Trophoblast cell (in vitro differentiated cells and primary cell): Measurements from ENCODE around the gene ALOX15B.
A peak's percentile ranks its signal among the peaks of the same experiment; 100 is the strongest.
"Not testable (repeated sequence)": the region's sequence is repeated elsewhere in the genome, so short reads cannot be mapped to it uniquely, and the experiment has no call there.

Source experiments
- DNase-seq, 2 donors: peaks; one replicate each; pipeline ENCODE4 v3.0.0-alpha.2; 2016
- H2AFZ ChIP-seq: 2 replicates; pipeline ENCODE4 v1.6.1; 2013; ENCODE audit warnings: low read length, moderate library complexity, mild to moderate bottlenecking; ENCODE audit not compliant: insufficient read depth, poor library complexity
- H2AK5ac ChIP-seq: 2 replicates; pipeline ENCODE4 v1.6.1; 2013; ENCODE audit warnings: mild to moderate bottlenecking, low read length
- H2BK120ac ChIP-seq: 2 replicates; pipeline ENCODE4 v1.6.1; 2013; ENCODE audit warnings: low read length, mild to moderate bottlenecking, moderate library complexity; ENCODE audit not compliant: insufficient read depth, poor library complexity
- H2BK12ac ChIP-seq: 2 replicates; pipeline ENCODE4 v1.6.1; 2013; ENCODE audit warnings: mild to moderate bottlenecking, low read length, moderate library complexity
- H2BK5ac ChIP-seq: 2 replicates; pipeline ENCODE4 v1.6.1; 2013; ENCODE audit warnings: low read length, low read depth, moderate library complexity, mild to moderate bottlenecking; ENCODE audit not compliant: poor library complexity
- H3K14ac ChIP-seq: 2 replicates; pipeline ENCODE4 v1.6.1; 2013; ENCODE audit warnings: mild to moderate bottlenecking, low read length
- H3K18ac ChIP-seq: 2 replicates; pipeline ENCODE4 v1.6.1; 2013; ENCODE audit warnings: mild to moderate bottlenecking, low read length
- H3K23ac ChIP-seq: 2 replicates; pipeline ENCODE4 v1.6.1; 2013; ENCODE audit warnings: low read length
- H3K27ac ChIP-seq: 2 replicates; pipeline ENCODE4 v1.5.1; 2013; ENCODE audit warnings: low read depth, mild to moderate bottlenecking, inconsistent platforms, low read length, moderate library complexity
- H3K27me3 ChIP-seq: 2 replicates; pipeline ENCODE4 v1.6.1; 2013; ENCODE audit warnings: inconsistent platforms, mild to moderate bottlenecking, low read length, moderate library complexity; ENCODE audit not compliant: insufficient read depth
- H3K36me3 ChIP-seq, 2 experiments: 1 replicate in 1 of 2; 2 replicates in 1 of 2; pipeline ENCODE4 v1.6.1; 2013; ENCODE audit warnings: low read length in 2 of 2, mild to moderate bottlenecking in 2 of 2, moderate library complexity in 1 of 2; ENCODE audit not compliant: insufficient read depth in 2 of 2, control insufficient read depth in 1 of 2
- H3K4ac ChIP-seq: 2 replicates; pipeline ENCODE4 v1.6.1; 2013; ENCODE audit warnings: low read depth, mild to moderate bottlenecking, low read length, moderate library complexity
- H3K4me1 ChIP-seq, 2 experiments: 1 replicate in 1 of 2; 2 replicates in 1 of 2; pipeline ENCODE4 v1.6.1; 2013; ENCODE audit warnings: low read length in 2 of 2, mild to moderate bottlenecking in 2 of 2, moderate library complexity in 1 of 2; ENCODE audit not compliant: insufficient read depth in 2 of 2, control insufficient read depth in 1 of 2
- H3K4me2 ChIP-seq: 2 replicates; pipeline ENCODE4 v1.6.1; 2013; ENCODE audit warnings: inconsistent platforms, mild to moderate bottlenecking, low read length, moderate library complexity
- H3K4me3 ChIP-seq: 2 replicates; pipeline ENCODE4 v1.5.1; 2013; ENCODE audit warnings: mild to moderate bottlenecking, low read depth, low read length, inconsistent platforms
- H3K79me1 ChIP-seq: one replicate; pipeline ENCODE4 v1.6.1; 2013; ENCODE audit warnings: low read length
- H3K79me2 ChIP-seq: 2 replicates; pipeline ENCODE4 v1.6.1; 2013; ENCODE audit warnings: low read length, mild to moderate bottlenecking; ENCODE audit not compliant: control insufficient read depth, insufficient read depth, poor library complexity
- H3K9ac ChIP-seq: 2 replicates; pipeline ENCODE4 v1.6.1; 2013; ENCODE audit warnings: mild to moderate bottlenecking, low read length
- H3K9me3 ChIP-seq: 2 replicates; pipeline ENCODE4 v1.6.1; 2013; ENCODE audit warnings: low read depth, mild to moderate bottlenecking, control low read depth, inconsistent platforms, low read length; ENCODE audit not compliant: insufficient read depth
- H4K12ac ChIP-seq: 2 replicates; pipeline ENCODE4 v1.6.1; 2013; ENCODE audit warnings: low read depth, mild to moderate bottlenecking, low read length, moderate library complexity
- H4K8ac ChIP-seq: 2 replicates; pipeline ENCODE4 v1.6.1; 2013; ENCODE audit warnings: low read depth, mild to moderate bottlenecking, low read length, moderate library complexity
- H4K91ac ChIP-seq: one replicate; pipeline ENCODE4 v1.6.1; 2013; ENCODE audit warnings: low read depth, mild to moderate bottlenecking, low read length, moderate library complexity
- WGBS: extraction: QIAGEN DNeasy Blood & Tissue Kit; methylation state at CpG from one replicate; pipeline ENCODE4 v1.1.7; 2013; ENCODE audit warnings: missing lambda C conversion rate; ENCODE audit not compliant: insufficient read length, insufficient coverage; ENCODE audit errors: extremely low coverage; 5-methylcytosine and 5-hydroxymethylcytosine counted together

The ALOX15B gene

GRCh38 chr17:8024161-8024560, 14.7 kb upstream of the ALOX15B start:
- H2BK120ac ChIP-seq, H3K4me1 ChIP-seq, H3K36me3 ChIP-seq, H3K9ac ChIP-seq, H4K8ac ChIP-seq, H2AK5ac ChIP-seq, H2BK5ac ChIP-seq, H3K18ac ChIP-seq, H3K4ac ChIP-seq, H4K91ac ChIP-seq, H3K79me2 ChIP-seq, H2AFZ ChIP-seq, H3K14ac ChIP-seq, H3K27me3 ChIP-seq, H2BK12ac ChIP-seq, H3K9me3 ChIP-seq, H3K79me1 ChIP-seq, H4K12ac ChIP-seq, H3K23ac ChIP-seq, H3K4me3 ChIP-seq, H3K4me2 ChIP-seq, H3K27ac ChIP-seq: not testable (repeated sequence)
- peak; percentile 77 to 85 for DNase-seq
- no CpG with 5 or more reads among the region's 6 CpGs for whole genome bisulfite sequencing

GRCh38 chr17:8025176-8025911, 13.5 kb upstream of the ALOX15B start:
- H3K36me3 ChIP-seq = no peaks in the 10 kb centered on the region
- no peak overlapping the region for H4K8ac ChIP-seq
- peak overlapping the region; percentile 32 for H3K18ac ChIP-seq
- H2AK5ac ChIP-seq = peak overlapping the region; percentile 9
- no peak overlapping the region for H3K9ac ChIP-seq
- peaks cover 2 to 9% of the 10 kb centered on the region in 2 experiments for H3K4me1 ChIP-seq
- peaks cover 2% of the 10 kb centered on the region for H3K9me3 ChIP-seq
- H4K12ac ChIP-seq = no peak overlapping the region
- H3K4me2 ChIP-seq = no peak overlapping the region
- no peaks in the 10 kb centered on the region for H3K79me2 ChIP-seq
- no peak for DNase-seq
- H3K27me3 ChIP-seq = no peaks in the 10 kb centered on the region
- peak overlapping the region; percentile 2 for H2BK5ac ChIP-seq
- H3K14ac ChIP-seq = no peak overlapping the region
- no peak overlapping the region for H3K23ac ChIP-seq
- H3K4me3 ChIP-seq = no peak overlapping the region
- H3K79me1 ChIP-seq = peaks cover 3% of the 10 kb centered on the region
- no peak overlapping the region for H2BK120ac ChIP-seq
- no peak overlapping the region for H2AFZ ChIP-seq
- H4K91ac ChIP-seq = peak overlapping the region; percentile 39
- H3K4ac ChIP-seq = no peak overlapping the region
- H2BK12ac ChIP-seq = peak overlapping the region; percentile 17
- H3K27ac ChIP-seq = no peak overlapping the region
- no CpG with 5 or more reads among the region's 9 CpGs for WGBS

GRCh38 chr17:8029121-8029520, 9.7 kb upstream of the ALOX15B start:
- Histone ChIP-seq H3K9me3 (no peaks in the 10 kb centered on the region), H3K4me1 (no peaks in the 10 kb centered on the region), H2AK5ac (no peak overlapping the region), H3K27ac (no peak overlapping the region), H4K8ac (no peak overlapping the region), H3K79me1 (peaks cover 3% of the 10 kb centered on the region), H3K9ac (no peak overlapping the region), H3K36me3 (no peaks in the 10 kb centered on the region), H3K4me2 (no peak overlapping the region), H4K91ac (no peak overlapping the region), H3K18ac (no peak overlapping the region), H3K27me3 (no peaks in the 10 kb centered on the region), H3K79me2 (no peaks in the 10 kb centered on the region), H3K23ac (no peak overlapping the region), H3K4me3 (no peak overlapping the region), H2BK5ac (no peak overlapping the region), H2AFZ (no peak overlapping the region), H3K14ac (no peak overlapping the region), H3K4ac (no peak overlapping the region), H2BK12ac (no peak overlapping the region), H2BK120ac (no peak overlapping the region), H4K12ac (no peak overlapping the region)
- peak; percentile 86 to 94 for DNase-seq
- WGBS = no CpG with 5 or more reads among the region's 5 CpGs

GRCh38 chr17:8031261-8031661, 7.6 kb upstream of the ALOX15B start:
- H3K79me2 ChIP-seq = no peaks in the 10 kb centered on the region
- H3K14ac ChIP-seq = no peak overlapping the region
- no peak overlapping the region for H2BK12ac ChIP-seq
- H3K18ac ChIP-seq = no peak overlapping the region
- H2BK5ac ChIP-seq = no peak overlapping the region
- H3K9me3 ChIP-seq = no peaks in the 10 kb centered on the region
- no peak overlapping the region for H4K8ac ChIP-seq
- H2AK5ac ChIP-seq = no peak overlapping the region
- no CpG with 5 or more reads among the region's 6 CpGs for WGBS
- H2AFZ ChIP-seq = no peak overlapping the region
- no peaks in the 10 kb centered on the region for H3K4me1 ChIP-seq
- no peak overlapping the region for H3K4ac ChIP-seq
- H4K12ac ChIP-seq = no peak overlapping the region
- no peak overlapping the region for H3K23ac ChIP-seq
- H2BK120ac ChIP-seq = no peak overlapping the region
- no peak overlapping the region for H4K91ac ChIP-seq
- no peaks in the 10 kb centered on the region for H3K36me3 ChIP-seq
- no peak overlapping the region for H3K4me2 ChIP-seq
- H3K79me1 ChIP-seq = no peaks in the 10 kb centered on the region
- DNase-seq = no peak
- no peak overlapping the region for H3K27ac ChIP-seq
- H3K27me3 ChIP-seq = no peaks in the 10 kb centered on the region
- no peak overlapping the region for H3K9ac ChIP-seq
- H3K4me3 ChIP-seq = no peak overlapping the region
